Mucosa of rectum (tissue), 2 donors: Measurements from ENCODE around the gene TRAF5.
"Not testable (repeated sequence)": the region's sequence is repeated elsewhere in the genome, so short reads cannot be mapped to it uniquely, and the experiment has no call there.

ENCODE experiments used
- H3K27ac ChIP-seq, 2 donors: one replicate each; pipeline ENCODE4 v1.7.0; 2013; ENCODE audit warnings: inconsistent platforms in 2 of 2, low read depth in 2 of 2, low read length in 2 of 2
- H3K27me3 ChIP-seq, 2 donors: one replicate each; pipeline ENCODE4 v1.7.0; 2013; ENCODE audit warnings: low read length in 2 of 2; ENCODE audit not compliant: control insufficient read depth in 2 of 2, insufficient read depth in 2 of 2
- H3K36me3 ChIP-seq, 2 donors: one replicate each; pipeline ENCODE4 v1.7.0; 2013; ENCODE audit warnings: low read length in 2 of 2; ENCODE audit not compliant: control insufficient read depth in 2 of 2, insufficient read depth in 2 of 2
- H3K4me1 ChIP-seq, 2 donors: one replicate each; pipeline ENCODE4 v1.7.0; 2013; ENCODE audit warnings: low read length in 2 of 2, mild to moderate bottlenecking in 1 of 2; ENCODE audit not compliant: control insufficient read depth in 2 of 2, insufficient read depth in 2 of 2
- H3K4me3 ChIP-seq, 2 donors: one replicate each; pipeline ENCODE4 v1.7.0; 2013; ENCODE audit warnings: low read length in 2 of 2
- H3K9ac ChIP-seq, 2 donors: one replicate each; pipeline ENCODE4 v1.7.0; 2013; ENCODE audit warnings: low read length in 2 of 2, low read depth in 1 of 2, mild to moderate bottlenecking in 1 of 2
- H3K9me3 ChIP-seq, 2 donors: one replicate each; pipeline ENCODE4 v1.7.0; 2013; ENCODE audit warnings: low read length in 2 of 2; ENCODE audit not compliant: control insufficient read depth in 2 of 2
- donor health status: healthy.
- donor health status: Normal muscosa, but diverticular disease.

TRAF5 gene

GRCh38 chr1:211386921-211387320, 60.3 kb downstream of the TRAF5 start:
- Histone ChIP-seq H3K36me3 (no peaks in the 10 kb centered on the region), H3K4me1 (peaks cover 0 to 3% of the 10 kb centered on the region in 2 donors), H3K27me3 (no peaks in the 10 kb centered on the region), H3K9me3 (no peaks in the 10 kb centered on the region), H3K27ac (no peak overlapping the region), H3K9ac (no peak overlapping the region), H3K4me3 (no peak overlapping the region)

- H3K4me1 ChIP-seq, H3K9me3 ChIP-seq, H3K9ac ChIP-seq, H3K27me3 ChIP-seq, H3K4me3 ChIP-seq, H3K36me3 ChIP-seq, H3K27ac ChIP-seq: not testable (repeated sequence)
Measured at GRCh38 chr1:211390829-211391228, 64.2 kb downstream of the TRAF5 start.

DNA sequence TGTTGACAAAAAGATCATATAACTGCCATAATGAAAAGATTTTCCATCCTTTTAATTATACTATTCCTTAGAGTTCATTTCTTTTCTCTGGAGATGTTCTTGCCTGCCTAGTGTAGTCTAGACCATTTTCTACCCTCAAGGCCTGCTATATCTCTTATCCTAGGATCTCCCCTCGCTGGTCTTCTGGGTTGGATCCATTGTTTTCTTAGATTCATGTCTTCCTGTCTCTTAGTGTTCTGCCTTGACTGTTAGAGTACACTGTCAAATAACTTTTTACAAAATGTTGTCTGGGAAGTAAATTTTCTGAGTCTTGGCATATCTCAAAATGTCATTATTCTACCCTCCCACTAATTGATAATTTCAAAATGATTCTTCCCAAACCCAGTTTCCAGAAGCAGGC, 66.6 kb downstream of the TRAF5 start:
- H3K27me3 ChIP-seq = no peaks in the 10 kb centered on the region
- no peaks in the 10 kb centered on the region for H3K9me3 ChIP-seq
- peaks cover 3 to 8% of the 10 kb centered on the region in 2 donors for H3K36me3 ChIP-seq
- H3K4me3 ChIP-seq = no peak overlapping the region
- no peak overlapping the region for H3K9ac ChIP-seq
- H3K4me1 ChIP-seq = no peaks in the 10 kb centered on the region
- no peak overlapping the region for H3K27ac ChIP-seq

- not testable (repeated sequence) for H3K36me3 ChIP-seq, H3K4me3 ChIP-seq, H3K27ac ChIP-seq, H3K9ac ChIP-seq, H3K4me1 ChIP-seq, H3K27me3 ChIP-seq, H3K9me3 ChIP-seq
Measured at GRCh38 chr1:211398266-211398930, 71.8 kb downstream of the TRAF5 start.

- H3K9ac ChIP-seq, H3K36me3 ChIP-seq, H3K27me3 ChIP-seq, H3K9me3 ChIP-seq, H3K4me3 ChIP-seq, H3K27ac ChIP-seq, H3K4me1 ChIP-seq: not testable (repeated sequence)
Measured at GRCh38 chr1:211399851-211400393, 73.3 kb downstream of the TRAF5 start.

DNA sequence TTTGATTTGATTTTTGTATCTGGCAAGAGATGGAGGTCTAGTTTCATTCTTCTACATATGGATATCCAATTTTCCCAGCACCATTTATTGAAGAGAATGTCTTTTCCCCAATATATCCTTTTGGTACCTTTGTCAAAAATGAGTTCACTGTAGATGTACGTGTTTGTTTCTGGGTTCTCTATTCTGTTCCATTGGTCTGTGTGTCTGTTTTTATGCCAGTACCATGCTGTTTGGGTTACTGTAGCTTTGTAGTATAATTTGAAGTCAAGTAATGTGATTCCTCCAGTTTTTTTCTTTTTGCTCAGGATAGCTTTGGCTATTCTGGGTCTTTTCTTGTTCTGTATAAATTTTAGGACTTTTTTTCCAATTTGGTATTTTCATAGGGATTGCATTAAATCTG, 75.1 kb downstream of the TRAF5 start:
- not testable (repeated sequence) for H3K27ac ChIP-seq, H3K27me3 ChIP-seq, H3K36me3 ChIP-seq, H3K9ac ChIP-seq, H3K4me1 ChIP-seq, H3K4me3 ChIP-seq, H3K9me3 ChIP-seq

GRCh38 chr1:211406086-211406485, 79.5 kb downstream of the TRAF5 start:
- not testable (repeated sequence) for H3K27me3 ChIP-seq, H3K9ac ChIP-seq, H3K4me3 ChIP-seq, H3K4me1 ChIP-seq, H3K27ac ChIP-seq, H3K9me3 ChIP-seq, H3K36me3 ChIP-seq

DNA sequence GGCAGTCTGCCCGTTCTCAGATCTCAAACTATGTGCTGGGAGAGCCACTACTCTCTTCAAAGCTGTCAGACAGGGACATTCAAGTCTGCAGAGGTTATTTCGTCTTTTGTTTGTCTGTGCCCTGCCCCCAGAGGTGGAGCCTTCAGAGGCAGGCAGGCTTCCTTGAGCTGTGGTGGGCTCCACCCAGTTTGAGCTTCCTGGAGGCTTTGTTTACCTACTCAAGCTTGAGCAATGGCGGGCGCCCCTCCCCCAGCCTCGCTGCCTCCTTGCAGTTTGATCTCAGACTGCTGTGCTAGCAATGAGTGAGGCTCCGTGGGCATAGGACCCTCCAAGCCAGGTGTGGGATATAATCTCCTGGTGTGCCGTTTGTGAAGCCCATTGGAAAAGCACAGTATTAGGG, 81.1 kb downstream of the TRAF5 start:
- H3K9me3 ChIP-seq, H3K36me3 ChIP-seq, H3K4me1 ChIP-seq, H3K27ac ChIP-seq, H3K27me3 ChIP-seq, H3K4me3 ChIP-seq, H3K9ac ChIP-seq: not testable (repeated sequence)

DNA sequence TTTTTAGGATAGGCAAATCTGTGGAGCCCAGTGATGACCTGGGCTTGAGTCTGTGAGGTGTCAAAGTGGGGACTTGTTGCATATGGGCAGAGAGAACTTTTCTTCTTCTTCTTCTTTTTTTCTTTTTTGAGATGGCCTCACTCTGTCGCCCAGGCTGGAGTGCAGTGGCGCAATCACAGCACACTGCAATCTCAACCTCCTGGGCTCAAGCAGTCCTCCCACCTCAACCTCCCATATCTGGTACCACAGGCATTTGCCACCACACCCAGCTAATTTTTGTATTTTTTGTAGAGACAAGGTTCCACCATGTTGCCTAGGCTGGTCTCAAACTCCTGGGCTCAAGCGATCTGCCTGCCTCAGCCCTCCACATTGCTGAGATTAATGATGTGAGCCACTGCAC, 85.0 kb downstream of the TRAF5 start:
- Histone ChIP-seq H3K27ac (no peak overlapping the region), H3K4me1 (no peaks in the 10 kb centered on the region), H3K9ac (no peak overlapping the region), H3K9me3 (no peaks in the 10 kb centered on the region), H3K36me3 (no peaks in the 10 kb centered on the region), H3K27me3 (no peaks in the 10 kb centered on the region), H3K4me3 (no peak overlapping the region)

DNA sequence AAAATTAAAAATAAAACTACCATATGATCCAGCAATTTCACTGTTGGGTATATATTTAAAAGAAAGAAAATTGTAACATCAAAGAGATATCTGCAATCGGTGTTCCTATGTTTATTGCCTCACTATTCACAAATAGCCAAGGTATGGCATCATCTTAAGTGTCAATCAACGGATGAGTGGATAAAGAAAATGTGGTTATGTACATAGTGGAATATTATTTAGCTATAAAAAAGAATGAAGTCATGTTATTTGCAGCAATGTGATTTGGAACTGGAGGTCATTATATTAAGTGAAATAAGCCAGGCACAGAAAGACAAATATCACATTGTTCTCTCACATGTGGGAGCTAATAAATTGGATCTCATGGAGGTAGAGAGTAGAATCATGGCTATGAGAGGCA, 89.1 kb downstream of the TRAF5 start:
- Histone ChIP-seq H3K9me3 (no peaks in the 10 kb centered on the region), H3K4me3 (peak overlapping the region in 1 of 2 donors; percentile 43), H3K27ac (no peak overlapping the region), H3K27me3 (no peaks in the 10 kb centered on the region), H3K4me1 (peaks cover 0 to 3% of the 10 kb centered on the region in 2 donors), H3K9ac (no peak overlapping the region), H3K36me3 (no peaks in the 10 kb centered on the region)

DNA sequence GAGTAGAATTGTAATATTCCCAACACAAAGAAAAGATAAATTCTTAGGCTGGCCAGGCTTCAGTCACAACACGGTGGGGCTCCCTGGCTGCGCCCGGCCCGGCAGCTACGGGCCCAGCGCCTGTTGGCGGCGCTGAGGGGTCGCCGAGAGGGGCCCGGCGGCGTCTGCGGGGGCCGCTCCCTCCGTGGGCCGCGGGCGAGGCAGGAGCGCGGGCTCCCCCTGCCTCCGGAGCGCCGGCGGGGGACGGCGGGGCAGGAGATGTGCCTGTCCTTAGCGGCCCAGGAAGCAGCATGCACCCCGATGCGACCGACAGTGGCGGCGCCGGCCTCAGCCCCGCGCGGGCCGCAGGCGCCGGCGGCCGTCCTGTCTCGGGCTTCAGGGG, 89.6 kb downstream of the TRAF5 start:
- H3K27me3 ChIP-seq, H3K4me1 ChIP-seq, H3K9me3 ChIP-seq, H3K36me3 ChIP-seq, H3K27ac ChIP-seq: not testable (repeated sequence)
- H3K9ac ChIP-seq = peak overlapping the region in 1 of 2 donors; percentile 65
- H3K4me3 ChIP-seq = peak overlapping the region; percentile 0 to 43
